ENCODE measurements around the gene RPL13A.

DNA sequence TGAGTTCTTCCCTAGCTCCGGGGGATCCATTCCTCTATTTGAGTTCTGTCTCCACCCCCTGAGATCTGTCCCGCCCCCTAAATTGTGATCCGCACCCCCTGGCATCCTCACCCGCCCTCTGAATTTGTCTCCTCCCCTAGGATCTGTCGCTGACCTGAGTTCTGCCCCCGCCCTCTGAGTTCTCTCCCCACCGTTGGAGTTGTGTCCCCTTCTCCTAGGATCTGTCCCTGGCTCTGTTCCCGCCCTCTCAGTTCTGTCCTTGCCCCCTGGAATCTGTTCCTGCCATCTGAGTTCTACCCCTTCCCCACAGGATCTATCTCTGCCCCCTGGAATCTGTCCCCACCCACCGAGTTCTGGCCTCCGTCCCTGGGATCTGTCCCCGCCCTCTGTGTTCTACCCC is 45.1 kb upstream of the RPL13A start:
- TF ChIP-seq, protein P1, sequence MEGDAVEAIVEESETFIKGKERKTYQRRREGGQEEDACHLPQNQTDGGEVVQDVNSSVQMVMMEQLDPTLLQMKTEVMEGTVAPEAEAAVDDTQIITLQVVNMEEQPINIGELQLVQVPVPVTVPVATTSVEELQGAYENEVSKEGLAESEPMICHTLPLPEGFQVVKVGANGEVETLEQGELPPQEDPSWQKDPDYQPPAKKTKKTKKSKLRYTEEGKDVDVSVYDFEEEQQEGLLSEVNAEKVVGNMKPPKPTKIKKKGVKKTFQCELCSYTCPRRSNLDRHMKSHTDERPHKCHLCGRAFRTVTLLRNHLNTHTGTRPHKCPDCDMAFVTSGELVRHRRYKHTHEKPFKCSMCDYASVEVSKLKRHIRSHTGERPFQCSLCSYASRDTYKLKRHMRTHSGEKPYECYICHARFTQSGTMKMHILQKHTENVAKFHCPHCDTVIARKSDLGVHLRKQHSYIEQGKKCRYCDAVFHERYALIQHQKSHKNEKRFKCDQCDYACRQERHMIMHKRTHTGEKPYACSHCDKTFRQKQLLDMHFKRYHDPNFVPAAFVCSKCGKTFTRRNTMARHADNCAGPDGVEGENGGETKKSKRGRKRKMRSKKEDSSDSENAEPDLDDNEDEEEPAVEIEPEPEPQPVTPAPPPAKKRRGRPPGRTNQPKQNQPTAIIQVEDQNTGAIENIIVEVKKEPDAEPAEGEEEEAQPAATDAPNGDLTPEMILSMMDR (IDR thresholded peaks at IDR 0.05): no peak
- no peak for TF ChIP-seq POLR2A (IDR thresholded peaks at IDR 0.05)

Data from uterus (tissue), 2 donors.